HUES6 (cell line): ENCODE data around the gene ATP9A.
"Not testable (repeated sequence)": the region's sequence is repeated elsewhere in the genome, so short reads cannot be mapped to it uniquely, and the experiment has no call there.

Experiments used
- H3K27ac ChIP-seq: 2 replicates; pipeline ENCODE4 v1.7.0; 2013; ENCODE audit warnings: low read depth, mild to moderate bottlenecking, low read length, inconsistent platforms
- H3K27me3 ChIP-seq: 2 replicates; pipeline ENCODE4 v1.6.1; 2013; ENCODE audit warnings: low read length; ENCODE audit not compliant: control insufficient read depth, insufficient read depth
- H3K36me3 ChIP-seq: 2 replicates; pipeline ENCODE4 v1.6.1; 2013; ENCODE audit warnings: low read length; ENCODE audit not compliant: control insufficient read depth, insufficient read depth
- H3K4me1 ChIP-seq: 2 replicates; pipeline ENCODE4 v1.6.1; 2013; ENCODE audit warnings: low read length; ENCODE audit not compliant: control insufficient read depth, insufficient read depth
- H3K4me3 ChIP-seq: 2 replicates; pipeline ENCODE4 v1.5.1; 2013; ENCODE audit warnings: low read depth, low read length
- H3K9ac ChIP-seq: one replicate; pipeline ENCODE4 v1.6.1; 2013; ENCODE audit warnings: mild to moderate bottlenecking, low read length
- H3K9me3 ChIP-seq: 2 replicates; pipeline ENCODE4 v1.6.1; 2013; ENCODE audit warnings: low read depth, low read length; ENCODE audit not compliant: control insufficient read depth, insufficient read depth

Gene ATP9A

GRCh38 chr20:51767867-51768758, at the start of gene ATP9A:
ATP9A (minus strand) TSS chr20:51768390; CDS start chr20:51768369, 21 bp downstream.
- H3K9ac ChIP-seq: peak within 1 kb of the TSS; percentile 73
- H3K4me3 ChIP-seq: peak within 1 kb of the TSS; percentile 82
- no peak within 1 kb of the TSS for H3K27ac ChIP-seq
- peaks cover 6% of the 10 kb centered on the region; the same call in 1 of the 2 replicates for H3K27me3 ChIP-seq
- H3K36me3 ChIP-seq: no peaks in the 10 kb centered on the region; the same call in 1 of the 2 replicates
- no peaks in the 10 kb centered on the region for H3K9me3 ChIP-seq
- H3K4me1 ChIP-seq: no peaks in the 10 kb centered on the region; the same call in 1 of the 2 replicates

- H3K9me3 ChIP-seq, H3K4me3 ChIP-seq, H3K9ac ChIP-seq, H3K27ac ChIP-seq, H3K36me3 ChIP-seq, H3K27me3 ChIP-seq: not testable (repeated sequence)
- H3K4me1 ChIP-seq: peaks cover 11% of the 10 kb centered on the region
Observed at GRCh38 chr20:51816856-51817255, 48.7 kb upstream of the ATP9A start.

- H3K27me3 ChIP-seq: no peaks in the 10 kb centered on the region
- no peak overlapping the region for H3K27ac ChIP-seq
- peaks cover 23% of the 10 kb centered on the region for H3K4me1 ChIP-seq
- H3K9me3 ChIP-seq: no peaks in the 10 kb centered on the region
- H3K36me3 ChIP-seq: no peaks in the 10 kb centered on the region
- H3K9ac ChIP-seq: no peak overlapping the region
- H3K4me3 ChIP-seq: no peak overlapping the region
Observed at GRCh38 chr20:51815383-51816076, 47.3 kb upstream of the ATP9A start.

- no peaks in the 10 kb centered on the region for H3K36me3 ChIP-seq
- no peak overlapping the region for H3K27ac ChIP-seq
Observed at GRCh38 chr20:51812861-51813260, 44.7 kb upstream of the ATP9A start.

GRCh38 chr20:51811514-51812128, 43.4 kb upstream of the ATP9A start:
- Histone ChIP-seq H3K9ac (peak overlapping the region; percentile 64), H3K4me3 (peak overlapping the region; percentile 19; the same call in 1 of the 2 replicates), H3K27me3 (no peaks in the 10 kb centered on the region), H3K9me3 (no peaks in the 10 kb centered on the region), H3K4me1 (peaks cover 25% of the 10 kb centered on the region), H3K36me3 (no peaks in the 10 kb centered on the region), H3K27ac (peak overlapping the region; percentile 90)

More at GRCh38 chr20:51812861-51813260, 44.7 kb upstream of the ATP9A start:
- Histone ChIP-seq H3K4me1 (peaks cover 25% of the 10 kb centered on the region), H3K4me3 (no peak overlapping the region), H3K9ac (no peak overlapping the region), H3K9me3 (no peaks in the 10 kb centered on the region), H3K27me3 (no peaks in the 10 kb centered on the region)

GRCh38 chr20:51811042-51811355, 42.8 kb upstream of the ATP9A start:
- no peak overlapping the region for H3K9ac ChIP-seq
- H3K4me3 ChIP-seq: no peak overlapping the region
- peaks cover 25% of the 10 kb centered on the region for H3K4me1 ChIP-seq
- H3K9me3 ChIP-seq: no peaks in the 10 kb centered on the region
- H3K27ac ChIP-seq: peak overlapping the region; percentile 90
- no peaks in the 10 kb centered on the region for H3K36me3 ChIP-seq
- H3K27me3 ChIP-seq: no peaks in the 10 kb centered on the region

GRCh38 chr20:51810155-51811041, 42.2 kb upstream of the ATP9A start:
- Histone ChIP-seq H3K4me1 (peaks cover 25% of the 10 kb centered on the region), H3K27ac (peak overlapping the region; percentile 90), H3K36me3 (no peaks in the 10 kb centered on the region), H3K9ac (no peak overlapping the region), H3K9me3 (no peaks in the 10 kb centered on the region), H3K27me3 (no peaks in the 10 kb centered on the region), H3K4me3 (no peak overlapping the region)

GRCh38 chr20:51807720-51808250, 39.6 kb upstream of the ATP9A start:
- Histone ChIP-seq H3K27me3 (no peaks in the 10 kb centered on the region), H3K36me3 (no peaks in the 10 kb centered on the region), H3K27ac (no peak overlapping the region), H3K9me3 (no peaks in the 10 kb centered on the region), H3K4me1 (peaks cover 30% of the 10 kb centered on the region), H3K9ac (no peak overlapping the region), H3K4me3 (no peak overlapping the region)

- no peak overlapping the region for H3K4me3 ChIP-seq
- H3K4me1 ChIP-seq: peaks cover 8% of the 10 kb centered on the region; the same call in 1 of the 2 replicates
- no peaks in the 10 kb centered on the region for H3K27me3 ChIP-seq
- no peak overlapping the region for H3K9ac ChIP-seq
- no peaks in the 10 kb centered on the region for H3K36me3 ChIP-seq
- H3K27ac ChIP-seq: no peak overlapping the region
- H3K9me3 ChIP-seq: no peaks in the 10 kb centered on the region
Observed at GRCh38 chr20:51804754-51805153, 36.6 kb upstream of the ATP9A start.

GRCh38 chr20:51803148-51803854, 35.1 kb upstream of the ATP9A start:
- peak overlapping the region; percentile 62 for H3K9ac ChIP-seq
- no peaks in the 10 kb centered on the region for H3K27me3 ChIP-seq
- H3K9me3 ChIP-seq: no peaks in the 10 kb centered on the region
- H3K27ac ChIP-seq: no peak overlapping the region
- no peaks in the 10 kb centered on the region for H3K36me3 ChIP-seq
- H3K4me1 ChIP-seq: peaks cover 15% of the 10 kb centered on the region
- peak overlapping the region; percentile 74 for H3K4me3 ChIP-seq
